GM13976 (cell line): Measurements from ENCODE around the gene LGR6.
A peak's percentile ranks its signal among the peaks of the same experiment; 100 is the strongest.
"Not testable (repeated sequence)": the region's sequence is repeated elsewhere in the genome, so short reads cannot be mapped to it uniquely, and the experiment has no call there.

Source experiments
- DNase-seq: peaks from one replicate; pipeline ENCODE4 v3.0.0; 2012; ENCODE audit warnings: low spot score
- in situ Hi-C: fragments of 300-500 bp; cut with MboI; formaldehyde crosslinking; loops from one replicate; pipeline ENCODE4 v1.12.0; 2022; ENCODE audit warnings: low sequenced_read_pairs, mixed read lengths, inconsistent platforms; ENCODE audit not compliant: unreplicated experiment
- TF ChIP-seq, protein P1 (sequence below): IDR thresholded peaks from 2 replicates; pipeline ENCODE4 v1.5.1; 2012; ENCODE audit warnings: borderline replicate concordance, mild to moderate bottlenecking; ENCODE audit not compliant: insufficient read depth; ENCODE audit errors: extremely low read depth, missing control alignments, control extremely low read depth

The LGR6 gene

GRCh38 chr1:202179828-202180750, 13.5 kb upstream of the LGR6 start:
- in situ Hi-C loops, result loop anchor here (10.0 kb wide), 1 partner anchor 135 kb away; no protein-coding TSS in a partner anchor
- no peak for DNase-seq
- TF ChIP-seq, protein P1, sequence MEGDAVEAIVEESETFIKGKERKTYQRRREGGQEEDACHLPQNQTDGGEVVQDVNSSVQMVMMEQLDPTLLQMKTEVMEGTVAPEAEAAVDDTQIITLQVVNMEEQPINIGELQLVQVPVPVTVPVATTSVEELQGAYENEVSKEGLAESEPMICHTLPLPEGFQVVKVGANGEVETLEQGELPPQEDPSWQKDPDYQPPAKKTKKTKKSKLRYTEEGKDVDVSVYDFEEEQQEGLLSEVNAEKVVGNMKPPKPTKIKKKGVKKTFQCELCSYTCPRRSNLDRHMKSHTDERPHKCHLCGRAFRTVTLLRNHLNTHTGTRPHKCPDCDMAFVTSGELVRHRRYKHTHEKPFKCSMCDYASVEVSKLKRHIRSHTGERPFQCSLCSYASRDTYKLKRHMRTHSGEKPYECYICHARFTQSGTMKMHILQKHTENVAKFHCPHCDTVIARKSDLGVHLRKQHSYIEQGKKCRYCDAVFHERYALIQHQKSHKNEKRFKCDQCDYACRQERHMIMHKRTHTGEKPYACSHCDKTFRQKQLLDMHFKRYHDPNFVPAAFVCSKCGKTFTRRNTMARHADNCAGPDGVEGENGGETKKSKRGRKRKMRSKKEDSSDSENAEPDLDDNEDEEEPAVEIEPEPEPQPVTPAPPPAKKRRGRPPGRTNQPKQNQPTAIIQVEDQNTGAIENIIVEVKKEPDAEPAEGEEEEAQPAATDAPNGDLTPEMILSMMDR, result no peak

GRCh38 chr1:202180751-202181139, 12.9 kb upstream of the LGR6 start:
- in situ Hi-C loops, result loop anchor here (10.0 kb wide), 1 partner anchor 134 kb away; no protein-coding TSS in a partner anchor

DNA sequence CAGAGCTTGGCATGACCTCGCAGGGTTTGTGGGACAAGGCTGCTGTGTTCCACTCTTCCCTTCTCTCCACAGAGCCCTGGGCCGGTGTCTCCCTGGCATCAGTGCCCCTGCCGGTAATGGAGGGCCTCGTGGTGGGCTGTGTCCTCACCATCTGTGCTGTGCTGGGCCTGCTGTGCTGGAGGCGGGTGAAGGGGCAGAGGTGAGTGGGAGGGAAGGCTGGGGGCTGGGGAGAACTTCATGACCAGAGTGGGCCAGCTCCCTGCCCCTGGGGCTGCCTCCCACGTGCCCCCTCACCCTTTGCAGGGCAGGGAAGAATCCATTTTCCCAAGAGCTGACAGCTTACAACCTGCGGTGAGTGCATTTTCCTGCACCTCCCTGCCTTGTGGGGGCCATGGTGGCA, 12.0 kb upstream of the LGR6 start:
- TF ChIP-seq, protein P1, result no peak
- in situ Hi-C loops, result loop anchor here (10.0 kb wide), 1 partner anchor 133 kb away; no protein-coding TSS in a partner anchor
- DNase-seq, result no peak

More at GRCh38 chr1:202180751-202181139, 12.9 kb upstream of the LGR6 start:
- not testable (repeated sequence) for DNase-seq

DNA sequence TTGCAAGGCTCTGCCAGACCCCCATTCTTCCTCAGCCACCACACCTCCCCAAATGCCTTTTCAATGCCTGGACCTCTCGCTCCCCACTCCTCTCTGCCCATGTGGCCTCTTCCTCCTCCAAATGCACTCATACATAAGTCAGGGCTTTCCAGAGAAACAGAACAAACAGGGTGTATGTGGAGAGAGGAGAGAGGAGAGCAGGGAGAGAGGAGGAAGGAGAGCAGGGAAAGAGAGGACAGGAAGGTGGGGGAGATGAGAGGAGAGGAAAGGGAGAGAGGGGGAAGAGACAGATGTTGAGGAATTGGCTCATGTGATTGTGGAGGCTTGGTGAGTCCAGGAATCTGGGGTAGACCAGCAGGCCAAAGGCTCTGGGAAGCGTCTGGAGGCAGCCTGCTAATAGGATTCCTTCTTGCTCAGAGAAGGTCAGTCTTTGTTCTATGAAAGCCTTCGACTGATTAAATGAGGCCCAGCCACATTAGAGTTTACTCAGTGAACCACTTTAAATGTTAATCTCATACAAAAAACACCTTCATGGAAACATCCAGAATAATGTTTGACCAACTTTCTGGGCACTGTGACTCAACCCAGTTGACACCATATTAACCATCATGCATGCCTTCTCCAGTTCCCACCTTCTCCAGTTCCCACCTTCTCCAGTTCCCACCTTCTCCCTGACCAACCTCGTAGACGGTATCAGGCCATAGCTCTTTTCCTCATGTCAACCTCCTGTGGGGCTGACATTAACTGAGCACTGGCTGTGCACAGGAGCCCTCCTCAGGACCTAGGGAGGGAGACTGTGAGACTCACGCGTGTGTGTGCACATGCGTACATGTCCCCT, 11.3 kb upstream of the LGR6 start:
- in situ Hi-C loops, result loop anchor here (10.0 kb wide), 1 partner anchor 133 kb away; no protein-coding TSS in a partner anchor
- TF ChIP-seq, protein P1, result no peak
- DNase-seq, result no peak

- TF ChIP-seq, protein P1, result peak; percentile 87
- in situ Hi-C loops, result loop anchor here (10.0 kb wide), 1 partner anchor 130 kb away; no protein-coding TSS in a partner anchor
- peak; percentile 79 for DNase-seq
These were observed 8.7 kb upstream of the LGR6 start for GRCh38 chr1:202184750-202185460.

GRCh38 chr1:202186327-202186726, 7.3 kb upstream of the LGR6 start:
- in situ Hi-C loops, result loop anchor here (10.0 kb wide), 1 partner anchor 128 kb away; no protein-coding TSS in a partner anchor
- TF ChIP-seq, protein P1, result no peak
- no peak for DNase-seq
